Activated naive CD4-positive, alpha-beta T cell treated with anti-CD3 and anti-CD28 coated beads, Interleukin-2, amount 50 U/mL, for 24 hours (primary cell): ENCODE measurements around the gene IL4I1.

Experiments used
- H3K27ac Mint-ChIP-seq: one replicate; pipeline ENCODE4 v1.8.0; 2021; ENCODE audit warnings: mild to moderate bottlenecking, mixed read lengths
- H3K27me3 Mint-ChIP-seq: one replicate; pipeline ENCODE4 v1.8.0; 2021; ENCODE audit warnings: mixed read lengths
- H3K36me3 Mint-ChIP-seq: one replicate; pipeline ENCODE4 v1.8.0; 2021; ENCODE audit warnings: mixed read lengths
- H3K4me1 Mint-ChIP-seq: one replicate; pipeline ENCODE4 v1.8.0; 2021; ENCODE audit warnings: mixed read lengths
- H3K4me3 Mint-ChIP-seq: one replicate; pipeline ENCODE4 v1.8.0; 2021; ENCODE audit warnings: mild to moderate bottlenecking, mixed read lengths
- H3K9me3 Mint-ChIP-seq: one replicate; pipeline ENCODE4 v1.8.0; 2021; ENCODE audit warnings: mixed read lengths

The IL4I1 gene

DNA sequence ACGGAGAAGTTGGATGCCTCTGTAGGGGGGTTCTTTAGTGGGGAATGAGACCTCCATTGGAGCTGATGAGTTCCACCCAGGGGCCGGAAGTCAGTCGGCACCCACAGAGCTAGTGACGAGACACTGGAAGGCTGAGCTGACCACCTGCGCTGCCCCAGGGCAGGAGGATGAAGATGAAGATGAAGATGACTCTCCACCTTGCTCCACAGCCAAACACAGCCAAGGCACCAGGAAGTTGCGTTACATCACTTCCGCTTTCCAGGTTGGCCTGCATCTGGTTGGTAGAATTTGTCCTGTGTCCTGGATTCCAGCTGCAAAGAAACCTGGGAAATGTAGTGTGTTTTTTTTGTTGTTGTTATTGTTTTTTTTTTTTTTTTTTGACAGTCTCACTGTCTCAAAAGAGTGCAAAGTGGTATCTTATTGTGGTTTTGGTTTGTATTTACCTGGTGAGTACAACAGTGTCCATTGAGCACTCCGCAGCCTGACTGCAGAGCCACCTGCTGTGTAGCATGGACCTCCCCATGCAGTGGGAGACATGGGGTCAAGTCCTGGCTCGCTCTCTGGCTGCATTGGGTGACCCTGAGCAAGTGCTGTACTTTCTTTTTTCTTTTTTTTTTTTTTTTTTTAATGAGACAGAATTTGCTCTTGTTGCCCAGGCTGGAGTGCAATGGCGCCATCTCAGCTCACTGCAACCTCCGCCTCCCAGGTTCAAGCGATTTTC, 17.3 kb downstream of the IL4I1 start:
- no peak overlapping the region for H3K4me3 Mint-ChIP-seq
- peaks cover 3% of the 10 kb centered on the region for H3K36me3 Mint-ChIP-seq
- H3K9me3 Mint-ChIP-seq: no peaks in the 10 kb centered on the region
- peaks cover 26% of the 10 kb centered on the region for H3K4me1 Mint-ChIP-seq
- no peaks in the 10 kb centered on the region for H3K27me3 Mint-ChIP-seq
- H3K27ac Mint-ChIP-seq: no peak overlapping the region

DNA sequence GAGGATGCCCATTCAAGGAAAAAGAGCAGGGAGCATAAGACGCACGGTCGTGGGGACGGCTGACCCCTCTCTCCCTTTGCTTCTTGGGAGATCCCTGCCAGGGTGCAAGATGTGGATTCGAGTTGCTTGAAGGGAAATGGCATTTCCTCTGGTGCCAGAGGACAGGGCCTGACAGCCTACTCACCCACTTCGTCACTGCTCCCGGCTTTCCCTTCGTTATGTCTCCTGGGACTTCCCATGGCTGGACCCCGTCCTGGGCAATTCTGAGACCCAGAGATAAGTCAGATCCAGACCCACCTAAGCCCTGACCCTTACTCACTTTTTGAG, 18.0 kb downstream of the IL4I1 start:
- peaks cover 26% of the 10 kb centered on the region for H3K4me1 Mint-ChIP-seq
- no peaks in the 10 kb centered on the region for H3K27me3 Mint-ChIP-seq
- peaks cover 2% of the 10 kb centered on the region for H3K36me3 Mint-ChIP-seq
- H3K4me3 Mint-ChIP-seq: no peak overlapping the region
- no peaks in the 10 kb centered on the region for H3K9me3 Mint-ChIP-seq
- peak overlapping the region; percentile 30 for H3K27ac Mint-ChIP-seq

DNA sequence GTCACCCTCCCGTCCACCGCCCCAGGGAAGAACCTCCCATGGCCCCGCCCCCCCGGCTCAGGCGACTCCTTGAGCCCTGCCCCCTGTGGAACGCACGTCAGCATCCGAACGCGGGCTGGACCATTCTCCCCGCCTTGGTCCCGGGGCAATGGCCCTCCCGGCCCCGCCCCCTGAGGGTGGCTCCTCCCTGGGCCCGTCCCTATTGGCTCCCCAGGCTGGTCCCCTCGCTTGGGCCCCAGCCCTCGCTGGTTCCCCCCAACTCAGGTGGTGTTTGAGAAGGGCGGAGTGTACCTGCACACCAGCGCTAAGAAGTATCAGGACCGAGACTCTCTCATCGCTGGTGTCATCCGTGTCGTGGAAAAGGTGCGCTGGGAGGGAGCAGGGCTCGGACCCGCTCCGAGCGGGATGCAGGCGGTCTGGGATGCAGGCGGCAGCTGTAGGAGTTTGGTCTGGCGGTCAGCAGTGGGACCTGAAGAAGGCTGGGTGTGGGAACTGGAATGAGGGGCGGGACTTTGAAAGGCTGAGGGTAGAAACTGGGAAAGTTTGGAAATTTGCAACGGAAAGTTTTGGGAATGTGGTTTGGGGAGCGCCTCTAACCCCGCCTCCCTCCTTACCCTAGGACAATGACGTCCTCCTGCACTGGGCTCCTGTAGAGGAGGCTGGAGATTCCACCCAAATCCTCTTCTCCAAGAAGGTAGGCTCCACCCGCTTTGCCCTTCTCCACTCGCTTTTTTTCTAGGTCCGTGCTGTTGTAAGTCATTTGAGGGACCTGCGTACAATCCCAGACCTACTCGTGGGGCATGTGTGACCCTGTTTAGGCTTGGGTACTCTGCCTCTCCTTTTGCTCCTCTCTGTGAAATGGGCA, 18.6 kb downstream of the IL4I1 start:
- H3K9me3 Mint-ChIP-seq: no peaks in the 10 kb centered on the region
- no peaks in the 10 kb centered on the region for H3K27me3 Mint-ChIP-seq
- H3K4me1 Mint-ChIP-seq: peaks cover 26% of the 10 kb centered on the region
- no peak overlapping the region for H3K4me3 Mint-ChIP-seq
- peak overlapping the region; percentile 94 for H3K27ac Mint-ChIP-seq
- H3K36me3 Mint-ChIP-seq: peaks cover under 1% of the 10 kb centered on the region

DNA sequence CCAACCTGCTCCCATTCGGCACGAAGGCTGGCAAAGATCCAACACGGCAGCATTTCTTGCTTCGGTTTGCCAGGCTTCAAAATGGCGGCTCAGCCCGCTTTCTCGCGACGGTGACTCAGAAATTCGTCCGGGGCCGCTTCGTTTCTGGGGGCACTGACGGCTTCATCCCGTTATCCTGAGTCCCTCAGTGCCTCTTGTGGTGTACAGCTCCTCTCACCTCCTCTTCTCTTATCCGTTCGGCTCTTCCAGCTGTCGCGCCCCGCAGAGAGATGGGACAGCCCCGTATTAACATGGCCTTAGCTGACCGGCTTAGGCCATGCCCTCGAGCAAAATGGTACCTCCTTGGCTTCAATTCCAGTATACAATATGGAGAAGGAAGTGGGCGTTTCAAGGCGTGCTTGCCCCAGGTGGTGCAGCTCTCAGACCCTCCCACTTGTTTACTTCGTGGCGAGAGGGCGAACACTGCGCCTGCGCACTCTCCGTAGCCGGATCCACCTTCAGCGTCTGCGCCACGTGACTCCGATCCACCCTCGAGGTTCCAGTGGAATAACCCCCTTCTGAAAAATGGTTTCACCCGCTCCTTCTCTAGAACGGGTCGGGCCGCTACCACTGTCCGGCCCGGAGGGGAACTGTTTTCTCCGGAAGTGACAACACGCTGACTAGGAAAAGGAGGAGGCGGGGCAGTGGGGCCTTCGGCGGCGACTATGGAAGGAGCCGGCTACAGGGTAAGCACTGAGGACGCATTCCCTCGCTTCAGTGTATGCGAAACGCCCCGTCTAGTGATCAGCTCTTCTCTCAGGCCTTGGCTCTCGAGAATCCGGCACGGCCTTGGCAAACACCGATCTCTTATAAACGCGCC, 19.4 kb downstream of the IL4I1 start, which contains the start of the genes AKT1S1 and TBC1D17:
TSS of gene AKT1S1 (minus strand) at position 336 of the 859 bp plus-strand sequence. CDS start 4,060 bp downstream, outside the sequence.
TSS of gene TBC1D17 (plus strand) at position 683 of the 859 bp plus-strand sequence. CDS start at position 705, 22 bp downstream.
- Mint-ChIP-seq H3K36me3 (no peaks in the 10 kb centered on the region), H3K27ac (peak within 1 kb of the TSS; percentile 94), H3K4me1 (peaks cover 26% of the 10 kb centered on the region), H3K9me3 (no peaks in the 10 kb centered on the region), H3K4me3 (no peak within 1 kb of the TSS), H3K27me3 (no peaks in the 10 kb centered on the region)

DNA sequence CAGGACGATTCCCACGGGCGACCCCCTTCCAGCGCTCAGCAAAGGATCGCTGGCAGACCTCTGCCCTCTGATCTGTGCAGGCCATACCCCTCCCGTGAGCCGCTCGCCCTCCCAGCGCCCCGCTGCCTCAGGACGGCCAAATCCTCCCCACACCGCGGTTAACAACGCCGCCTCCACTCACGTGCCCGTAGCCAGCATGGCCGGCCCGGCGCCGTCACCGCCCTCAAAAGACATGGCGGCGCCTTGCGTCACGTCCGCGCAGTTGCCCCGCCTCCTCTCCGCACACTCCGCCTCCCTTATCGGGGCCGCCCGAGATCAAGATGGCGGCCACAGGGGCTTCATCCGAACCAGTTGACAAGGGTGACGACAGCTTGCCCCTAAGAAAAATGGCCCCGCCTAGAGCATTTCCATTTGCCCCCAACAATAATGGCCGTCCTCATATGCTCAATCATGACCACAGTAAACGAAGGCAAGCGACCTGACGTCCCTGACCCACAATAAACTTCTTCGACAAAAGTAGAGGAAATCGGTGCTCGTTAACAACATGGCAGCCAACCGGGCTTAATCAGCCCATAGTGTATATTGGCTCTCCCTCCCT, 20.2 kb downstream of the IL4I1 start:
- Mint-ChIP-seq H3K4me1 (peaks cover 30% of the 10 kb centered on the region), H3K36me3 (no peaks in the 10 kb centered on the region), H3K27me3 (no peaks in the 10 kb centered on the region), H3K4me3 (no peak overlapping the region), H3K9me3 (no peaks in the 10 kb centered on the region), H3K27ac (no peak overlapping the region)

DNA sequence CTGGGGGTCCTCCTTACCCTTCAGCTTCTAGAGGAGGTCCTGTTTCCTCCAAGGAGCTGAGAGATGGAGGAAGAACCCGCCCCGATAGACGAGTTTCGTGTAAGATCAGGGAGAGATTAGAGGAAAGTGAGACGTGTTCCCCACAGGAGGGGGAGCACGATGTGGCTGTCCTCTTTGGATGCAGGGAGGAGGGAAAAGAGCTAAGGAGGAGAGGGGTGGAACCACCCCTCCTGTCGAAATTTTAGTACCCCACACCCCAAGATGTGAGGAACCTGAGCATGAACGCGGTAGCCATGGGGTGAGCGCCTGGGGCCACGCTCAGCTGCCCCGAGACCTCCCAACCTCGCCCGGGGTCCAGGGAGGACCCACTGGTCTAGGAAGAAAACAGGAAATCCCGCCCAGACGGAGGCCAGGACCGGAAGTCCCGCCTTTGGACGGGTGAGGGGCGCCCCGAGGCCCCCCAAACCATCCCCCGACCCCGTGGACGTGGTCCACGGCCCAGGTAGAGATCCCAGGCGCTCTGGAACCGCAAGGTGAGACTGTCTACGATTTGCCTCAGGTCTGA, 20.7 kb downstream of the IL4I1 start:
- H3K36me3 Mint-ChIP-seq: no peaks in the 10 kb centered on the region
- H3K27ac Mint-ChIP-seq: no peak overlapping the region
- no peaks in the 10 kb centered on the region for H3K9me3 Mint-ChIP-seq
- no peaks in the 10 kb centered on the region for H3K27me3 Mint-ChIP-seq
- H3K4me3 Mint-ChIP-seq: no peak overlapping the region
- H3K4me1 Mint-ChIP-seq: peaks cover 30% of the 10 kb centered on the region

DNA sequence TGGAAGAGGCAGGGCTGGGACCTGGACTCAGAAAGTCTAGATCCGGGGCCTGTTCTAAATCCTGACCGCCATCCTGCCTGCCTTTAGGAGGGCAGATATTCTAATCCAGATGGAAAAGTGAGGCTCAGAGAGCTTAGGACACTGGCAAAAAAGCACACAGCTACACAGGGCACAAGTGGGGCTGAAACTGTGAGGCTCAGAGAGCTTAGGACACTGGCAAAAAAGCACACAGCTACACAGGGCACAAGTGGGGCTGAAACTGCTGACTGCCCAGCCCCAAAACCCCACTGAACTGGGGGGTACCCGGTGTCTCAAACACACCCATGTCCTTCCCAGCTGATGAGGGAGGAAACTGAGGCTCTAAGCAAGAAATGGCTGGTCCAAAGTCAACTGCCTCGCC, 21.5 kb downstream of the IL4I1 start:
- Mint-ChIP-seq H3K4me1 (peaks cover 32% of the 10 kb centered on the region), H3K4me3 (no peak overlapping the region), H3K36me3 (no peaks in the 10 kb centered on the region), H3K27ac (peak overlapping the region; percentile 59), H3K27me3 (no peaks in the 10 kb centered on the region), H3K9me3 (no peaks in the 10 kb centered on the region)

DNA sequence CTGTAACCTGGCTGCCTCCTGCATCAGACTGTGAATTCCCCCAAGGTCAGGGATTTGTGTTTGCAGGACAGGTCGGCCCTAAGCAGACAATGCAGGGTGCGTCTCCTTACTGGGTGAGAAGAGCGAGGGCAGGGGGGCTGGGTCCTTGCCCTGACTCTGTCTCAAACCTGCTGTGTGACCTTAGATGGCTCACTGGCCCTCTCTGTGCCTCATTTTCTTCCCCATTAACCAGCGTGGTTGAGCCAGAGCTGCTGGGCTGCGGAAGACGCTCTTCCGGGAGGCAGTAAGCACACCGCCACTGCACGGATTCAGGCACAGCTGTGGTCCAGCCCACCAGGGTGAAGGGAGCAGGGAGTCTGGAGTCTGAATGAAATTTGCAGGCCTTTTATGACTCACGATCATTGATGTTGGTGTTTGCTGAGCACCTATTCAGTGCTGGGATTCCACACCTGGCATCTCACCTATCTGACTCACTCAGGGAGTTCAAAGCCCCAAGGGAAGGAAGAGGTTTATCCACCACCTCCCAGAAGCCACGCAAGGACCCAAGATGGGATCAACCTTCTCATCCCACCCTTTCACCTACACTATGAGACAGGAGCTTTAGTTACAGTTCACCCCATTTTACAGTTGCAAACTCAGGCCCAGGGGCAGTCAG, 22.1 kb downstream of the IL4I1 start:
- Mint-ChIP-seq H3K4me1 (peaks cover 33% of the 10 kb centered on the region), H3K36me3 (no peaks in the 10 kb centered on the region), H3K4me3 (no peak overlapping the region), H3K9me3 (no peaks in the 10 kb centered on the region), H3K27me3 (no peaks in the 10 kb centered on the region), H3K27ac (peak overlapping the region; percentile 59)

DNA sequence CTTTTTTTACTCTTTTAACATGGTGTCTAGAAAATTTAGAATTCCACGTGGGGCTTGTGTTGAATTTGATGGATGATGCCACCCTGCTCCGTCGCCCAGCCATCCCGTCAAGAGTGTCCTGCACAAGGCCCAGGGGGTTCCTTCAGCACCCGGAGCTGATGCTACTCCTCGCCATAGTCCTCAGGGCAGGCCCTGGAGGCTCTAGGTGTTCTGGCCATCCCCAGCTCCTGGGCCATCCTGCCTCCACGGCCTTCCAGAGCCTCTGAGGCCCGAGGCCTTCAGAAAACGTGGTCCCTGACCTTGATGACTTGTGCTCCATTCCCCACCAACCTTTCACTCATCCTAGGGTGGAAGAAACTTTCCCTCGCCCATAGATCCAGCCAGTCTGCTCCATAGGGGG, 22.9 kb downstream of the IL4I1 start:
- H3K9me3 Mint-ChIP-seq: no peaks in the 10 kb centered on the region
- H3K27me3 Mint-ChIP-seq: no peaks in the 10 kb centered on the region
- H3K36me3 Mint-ChIP-seq: no peaks in the 10 kb centered on the region
- H3K4me1 Mint-ChIP-seq: peaks cover 28% of the 10 kb centered on the region
- no peak overlapping the region for H3K4me3 Mint-ChIP-seq
- no peak overlapping the region for H3K27ac Mint-ChIP-seq

DNA sequence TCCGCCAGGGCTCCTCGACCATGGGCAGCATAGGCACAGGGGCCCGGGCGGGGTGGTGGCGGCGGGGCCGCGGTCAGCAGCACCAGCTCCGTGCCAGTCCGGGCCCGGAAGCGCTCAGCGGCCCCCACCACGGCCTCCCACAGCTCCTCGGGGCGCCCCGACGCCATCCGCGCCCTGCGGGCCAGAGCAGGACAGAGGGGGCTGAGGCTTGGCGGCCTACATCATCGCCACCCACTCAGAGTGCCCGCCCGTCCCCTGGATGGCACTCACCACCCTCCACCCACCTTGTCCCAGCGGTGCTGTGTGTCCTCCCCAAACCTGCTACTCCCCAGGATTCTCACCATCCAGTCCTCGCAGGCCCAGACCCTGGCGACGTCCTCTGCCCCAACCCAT, 23.6 kb downstream of the IL4I1 start:
- Mint-ChIP-seq H3K9me3 (no peaks in the 10 kb centered on the region), H3K27ac (no peak overlapping the region)

DNA sequence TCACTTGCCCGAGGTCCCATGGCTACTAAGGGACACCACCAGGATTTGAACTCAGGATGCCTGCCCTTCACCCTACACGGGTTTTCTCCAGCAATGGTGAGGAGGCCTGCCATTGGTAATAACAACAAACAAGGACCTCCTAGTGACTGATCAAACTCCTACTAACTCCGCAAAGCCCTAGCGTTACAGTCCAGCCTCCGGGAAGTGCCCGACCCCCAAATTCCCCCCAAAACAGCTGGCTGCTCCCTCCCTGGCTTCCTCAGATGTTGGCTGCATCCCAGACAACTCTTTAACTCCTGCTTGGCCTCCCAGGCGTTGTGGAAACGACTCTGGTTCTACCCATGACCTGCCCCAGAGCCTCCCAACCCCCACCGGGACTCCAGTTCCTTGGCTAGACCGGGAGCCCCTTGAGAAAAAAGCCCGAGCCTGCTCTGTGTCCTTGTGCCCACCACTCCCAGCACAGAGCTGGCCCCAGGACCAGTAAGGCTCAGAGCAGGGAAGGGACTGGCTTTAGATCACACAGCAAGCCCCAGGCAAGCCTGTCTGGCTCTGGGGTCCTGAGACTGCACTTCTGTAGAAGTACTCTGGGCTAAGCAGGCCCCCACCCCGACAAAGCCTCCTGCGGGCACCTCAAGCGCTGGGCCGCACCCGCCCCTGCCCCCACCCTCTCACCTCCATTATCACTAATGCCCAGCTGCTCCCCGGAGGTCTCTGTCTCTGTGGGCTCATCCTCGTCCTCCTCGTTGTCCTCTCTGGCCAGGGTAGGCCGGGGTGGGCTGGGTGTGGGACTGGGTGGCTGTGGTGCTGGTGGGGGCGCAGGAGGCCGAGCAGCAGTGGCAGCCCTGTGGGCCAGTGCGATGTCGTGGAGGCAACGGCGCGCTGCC, 24.2 kb downstream of the IL4I1 start:
- no peaks in the 10 kb centered on the region for H3K9me3 Mint-ChIP-seq
- H3K4me3 Mint-ChIP-seq: no peak overlapping the region
- peaks cover 22% of the 10 kb centered on the region for H3K4me1 Mint-ChIP-seq
- H3K36me3 Mint-ChIP-seq: no peaks in the 10 kb centered on the region
- H3K27ac Mint-ChIP-seq: no peak overlapping the region
- H3K27me3 Mint-ChIP-seq: no peaks in the 10 kb centered on the region

More for the DNA sequence above, 23.6 kb downstream of the IL4I1 start:
- Mint-ChIP-seq H3K4me3 (no peak overlapping the region), H3K4me1 (peaks cover 21% of the 10 kb centered on the region), H3K27me3 (no peaks in the 10 kb centered on the region), H3K36me3 (no peaks in the 10 kb centered on the region)

DNA sequence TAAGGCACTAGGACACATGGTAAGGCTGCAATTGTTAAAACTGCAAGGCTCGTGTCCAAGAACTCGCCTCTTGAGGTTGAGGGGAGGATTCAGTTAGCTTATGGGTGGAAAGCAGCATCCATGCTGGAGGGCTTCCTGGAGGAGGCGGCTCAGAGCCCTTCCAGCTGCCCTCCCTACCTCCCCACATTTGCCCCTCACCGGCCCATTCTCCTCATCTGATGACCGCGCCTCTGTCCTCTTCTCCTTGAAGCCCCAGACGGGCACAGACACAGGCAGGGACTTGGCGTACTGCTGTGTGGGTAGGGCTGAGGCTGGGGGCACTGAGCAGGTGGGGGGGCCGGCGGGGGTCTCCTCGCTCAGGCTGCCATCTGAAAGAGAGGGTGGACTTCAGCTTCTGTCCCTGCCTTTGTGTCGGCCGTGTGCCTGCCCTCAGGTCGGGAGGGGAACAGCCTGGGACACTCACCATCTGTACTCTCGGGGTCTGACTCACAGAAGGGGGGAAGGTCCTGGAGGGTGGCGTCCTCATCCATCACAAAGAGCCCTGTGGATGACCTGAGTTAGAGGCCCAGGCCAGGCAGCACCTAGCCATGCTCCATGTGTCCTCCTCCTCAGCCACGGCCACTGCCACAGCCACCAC, 25.2 kb downstream of the IL4I1 start:
- Mint-ChIP-seq H3K27ac (no peak overlapping the region), H3K27me3 (no peaks in the 10 kb centered on the region), H3K4me3 (no peak overlapping the region), H3K36me3 (no peaks in the 10 kb centered on the region), H3K9me3 (no peaks in the 10 kb centered on the region), H3K4me1 (peaks cover 31% of the 10 kb centered on the region)

DNA sequence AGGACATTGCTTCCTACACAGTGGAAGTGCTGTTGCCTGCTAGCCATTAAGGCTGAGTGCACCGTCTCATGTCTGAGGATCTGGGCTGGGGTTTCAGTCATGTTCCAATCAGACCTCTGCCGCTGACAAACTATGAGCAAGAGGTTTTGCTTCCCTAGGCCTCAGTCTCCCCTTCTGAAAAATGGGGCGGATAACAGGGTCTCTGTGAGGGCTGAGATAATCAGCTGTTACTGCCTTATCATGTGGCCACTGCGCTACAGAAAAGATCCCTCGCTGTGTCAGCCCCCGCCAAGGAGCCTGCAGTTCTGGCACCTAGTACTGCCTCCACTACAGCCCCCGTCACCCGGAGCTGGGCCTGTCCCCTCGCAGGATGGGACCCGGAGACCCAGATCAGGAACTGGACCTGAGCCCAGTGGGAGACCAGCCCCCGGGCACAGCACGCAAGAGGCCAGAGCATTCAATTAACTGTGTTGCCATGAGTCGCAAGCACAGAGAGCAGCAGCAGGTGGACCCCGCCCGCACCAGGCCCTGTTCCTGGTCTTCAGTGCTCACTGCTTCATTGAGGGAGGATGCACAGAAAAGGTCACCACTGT, 26.3 kb downstream of the IL4I1 start:
- Mint-ChIP-seq H3K27ac (no peak overlapping the region), H3K4me1 (peaks cover 35% of the 10 kb centered on the region), H3K9me3 (no peaks in the 10 kb centered on the region), H3K27me3 (no peaks in the 10 kb centered on the region), H3K4me3 (peak overlapping the region; percentile 84), H3K36me3 (peaks cover 2% of the 10 kb centered on the region)
